Osteocyte (in vitro differentiated cells): Measurements from ENCODE around the gene PTTG2. TPM values are rescaled to one million over a fixed set of nuclear protein-coding genes. Genes with fewer than 3 reads are reported as not detected.

ENCODE experiments used
- DNase-seq: peaks from one replicate; pipeline ENCODE4 v3.0.0; 2021; ENCODE audit warnings: mixed read lengths; ENCODE audit not compliant: unreplicated experiment; ENCODE audit errors: extremely low spot score
- H3K27ac Mint-ChIP-seq: one replicate; pipeline ENCODE4 v1.8.0; 2021; ENCODE audit warnings: mild to moderate bottlenecking, mixed read lengths; ENCODE audit not compliant: unreplicated experiment
- H3K27me3 Mint-ChIP-seq: one replicate; pipeline ENCODE4 v1.8.0; 2021; ENCODE audit warnings: mixed read lengths; ENCODE audit not compliant: unreplicated experiment
- H3K36me3 Mint-ChIP-seq: one replicate; pipeline ENCODE4 v1.8.0; 2021; ENCODE audit warnings: mixed read lengths; ENCODE audit not compliant: unreplicated experiment
- H3K4me1 Mint-ChIP-seq: one replicate; pipeline ENCODE4 v1.8.0; 2021; ENCODE audit warnings: mixed read lengths; ENCODE audit not compliant: unreplicated experiment
- H3K4me3 Mint-ChIP-seq: one replicate; pipeline ENCODE4 v1.8.0; 2021; ENCODE audit warnings: mild to moderate bottlenecking, moderate library complexity, mixed read lengths; ENCODE audit not compliant: unreplicated experiment
- H3K9me3 Mint-ChIP-seq: one replicate; pipeline ENCODE4 v1.8.0; 2021; ENCODE audit warnings: mixed read lengths; ENCODE audit not compliant: unreplicated experiment
- CTCF ChIP-seq: fragments of 200-600 bp; sonication (generic); IDR thresholded peaks from 2 replicates; pipeline ENCODE4 v1.5.0; 2021; ENCODE audit warnings: antibody characterized with exemption, mild to moderate bottlenecking, moderate library complexity
- total RNA-seq: library from RNA; stranded (reverse); gene quantifications from 2 replicates; pipeline ENCODE4 v1.2.1, GENCODE V29; 2021

Gene PTTG2
- total RNA-seq, 1 donor from 2014 or later, result not detected

- Mint-ChIP-seq H3K4me1 (peaks cover 20% of the 10 kb centered on the region), H3K27me3 (no peaks in the 10 kb centered on the region), H3K27ac (no peak overlapping the region), H3K4me3 (no peak overlapping the region), H3K9me3 (no peaks in the 10 kb centered on the region), H3K36me3 (no peaks in the 10 kb centered on the region)
- TF ChIP-seq CTCF, result no peak
- no peak for DNase-seq
Measured at GRCh38 chr4:38004062-38004461, 43.9 kb downstream of the PTTG2 start.

- Mint-ChIP-seq H3K27ac (no peak overlapping the region), H3K4me3 (no peak overlapping the region), H3K4me1 (peaks cover 27% of the 10 kb centered on the region), H3K36me3 (no peaks in the 10 kb centered on the region), H3K27me3 (no peaks in the 10 kb centered on the region), H3K9me3 (no peaks in the 10 kb centered on the region)
- DNase-seq, result no peak
- no peak for TF ChIP-seq CTCF
Measured at GRCh38 chr4:38004887-38005286, 44.7 kb downstream of the PTTG2 start.

- Mint-ChIP-seq H3K4me1 (peaks cover 27% of the 10 kb centered on the region), H3K9me3 (no peaks in the 10 kb centered on the region), H3K27ac (no peak overlapping the region), H3K4me3 (no peak overlapping the region), H3K36me3 (no peaks in the 10 kb centered on the region), H3K27me3 (no peaks in the 10 kb centered on the region)
- TF ChIP-seq CTCF, result no peak
- no peak for DNase-seq
Measured at GRCh38 chr4:38005637-38006036, 45.4 kb downstream of the PTTG2 start.

GRCh38 chr4:38007645-38008044 lies 47.4 kb downstream of the PTTG2 start:
- no peak for DNase-seq
- H3K36me3 Mint-ChIP-seq, result no peaks in the 10 kb centered on the region
- peaks cover 21% of the 10 kb centered on the region for H3K4me1 Mint-ChIP-seq
- H3K4me3 Mint-ChIP-seq, result no peak overlapping the region
- no peaks in the 10 kb centered on the region for H3K27me3 Mint-ChIP-seq
- no peak for TF ChIP-seq CTCF
- H3K27ac Mint-ChIP-seq, result no peak overlapping the region
- H3K9me3 Mint-ChIP-seq, result no peaks in the 10 kb centered on the region

GRCh38 chr4:38008571-38009021 lies 48.4 kb downstream of the PTTG2 start:
- H3K36me3 Mint-ChIP-seq, result no peaks in the 10 kb centered on the region
- DNase-seq, result no peak
- no peaks in the 10 kb centered on the region for H3K27me3 Mint-ChIP-seq
- no peaks in the 10 kb centered on the region for H3K9me3 Mint-ChIP-seq
- no peak overlapping the region for H3K4me3 Mint-ChIP-seq
- TF ChIP-seq CTCF, result no peak
- H3K4me1 Mint-ChIP-seq, result peaks cover 24% of the 10 kb centered on the region
- H3K27ac Mint-ChIP-seq, result no peak overlapping the region
